Dermis blood vessel endothelial cell (primary cell): ENCODE results near the gene GALNT12. TPM values are rescaled to one million over a fixed set of nuclear protein-coding genes. Genes with fewer than 3 reads are reported as not detected.

Source experiments
- DNase-seq: peaks from one replicate; pipeline ENCODE4 v3.0.0; 2010
- total RNA-seq: library from RNA; depleted of rRNA; stranded (reverse); fragments of >200 nt; gene quantifications from 2 replicates; pipeline ENCODE4 v1.2.3, GENCODE V29; 2014

Gene GALNT12
- total RNA-seq, 1 donor from 2014 or later: 0.34 TPM

DNA sequence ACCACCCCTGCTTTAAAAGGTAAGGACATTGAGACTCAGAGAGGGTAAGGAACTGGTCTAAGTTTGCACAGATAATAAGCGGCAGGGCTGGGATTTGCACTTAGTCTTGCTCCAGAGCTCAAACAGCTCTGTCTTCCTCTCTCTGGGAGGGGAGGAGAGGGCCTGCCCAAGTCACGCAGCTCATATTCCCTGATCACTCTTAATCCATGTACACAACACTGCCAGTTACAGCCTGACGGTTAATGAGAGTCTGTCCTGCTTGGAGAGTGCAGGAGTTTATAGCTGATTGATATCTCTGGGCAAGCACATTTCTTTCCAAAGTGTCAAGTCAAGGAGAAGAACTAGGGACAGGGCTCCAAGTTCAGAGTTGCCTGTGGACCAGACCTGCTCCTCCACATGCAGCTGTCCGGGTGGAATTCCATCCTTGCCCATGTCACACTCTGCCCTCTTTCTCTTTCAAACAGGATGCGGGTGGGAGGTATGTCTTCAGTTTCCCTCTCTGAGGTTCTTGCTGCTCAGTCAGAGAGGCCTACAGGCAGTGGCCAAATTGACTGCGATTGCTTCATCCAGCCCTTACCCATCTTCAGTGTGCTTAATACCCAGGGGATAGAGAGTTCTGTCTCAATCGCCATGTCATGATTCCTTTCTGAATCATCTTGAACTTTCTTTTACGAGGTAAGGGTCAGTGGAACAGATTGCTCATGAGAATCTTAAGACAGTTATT, 54.5 kb downstream of the GALNT12 start:
- DNase-seq: no peak

DNA sequence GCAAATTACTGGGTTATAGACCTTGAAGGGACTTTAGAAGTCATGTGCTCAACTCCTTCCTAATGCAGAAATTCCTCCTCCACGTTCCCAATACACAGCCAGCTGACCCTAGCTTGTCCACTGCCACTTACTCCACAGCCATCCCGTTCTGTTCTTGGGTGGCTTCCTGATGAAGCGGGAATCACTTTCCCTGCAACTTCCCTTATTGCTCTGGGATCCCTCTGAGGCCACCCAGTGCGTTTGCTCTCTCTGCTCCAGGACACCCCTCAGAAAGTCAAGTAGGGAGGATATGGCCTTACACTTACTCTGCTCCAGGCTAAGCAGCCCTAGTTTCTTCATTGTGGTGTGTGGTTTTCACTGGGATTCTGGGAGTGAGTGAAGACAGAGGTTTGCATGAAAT, 55.5 kb downstream of the GALNT12 start:
- DNase-seq: no peak

DNA sequence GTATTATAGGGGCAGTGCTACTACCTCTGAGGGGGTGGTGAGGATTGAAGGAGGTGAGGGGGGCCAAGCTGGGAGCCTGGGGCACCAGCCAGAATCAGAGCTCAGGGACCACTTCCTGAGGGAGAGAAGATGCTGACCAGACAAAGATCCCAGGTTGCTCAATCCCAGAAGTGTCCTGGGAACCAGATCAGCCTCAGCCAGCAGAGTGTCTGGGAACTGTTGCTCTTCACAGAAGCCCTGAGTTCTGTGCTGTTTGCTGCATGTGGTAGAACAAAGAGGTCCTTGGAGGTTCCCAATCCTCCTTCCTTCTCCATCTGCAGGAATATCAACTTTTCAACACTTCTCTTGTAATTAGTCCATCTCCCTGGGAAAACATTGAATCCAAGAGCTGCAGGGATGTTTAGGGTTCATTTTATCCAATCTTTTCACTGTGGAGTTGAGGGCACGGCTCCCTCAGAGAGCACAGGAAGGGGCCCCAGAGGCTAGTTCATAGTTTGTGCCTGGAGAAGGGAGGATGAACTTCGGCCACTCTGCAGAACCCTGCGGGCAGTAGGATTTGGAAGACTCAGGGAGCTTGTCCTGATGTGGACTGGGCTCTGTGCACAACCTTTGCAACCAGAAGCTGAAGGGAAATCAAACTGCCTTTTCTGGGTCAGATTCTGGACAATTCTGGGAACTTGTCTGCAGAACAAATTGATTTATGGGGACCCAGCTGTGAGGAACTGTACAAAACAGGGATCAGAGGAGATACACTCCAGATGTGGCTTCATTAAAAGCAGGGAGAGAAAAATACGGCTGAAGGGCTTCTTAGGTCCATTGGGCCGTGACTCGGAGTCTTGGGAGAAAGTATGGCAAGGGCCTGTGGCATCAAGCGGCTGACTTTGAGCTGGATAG, 57.1 kb downstream of the GALNT12 start:
- no peak for DNase-seq

DNA sequence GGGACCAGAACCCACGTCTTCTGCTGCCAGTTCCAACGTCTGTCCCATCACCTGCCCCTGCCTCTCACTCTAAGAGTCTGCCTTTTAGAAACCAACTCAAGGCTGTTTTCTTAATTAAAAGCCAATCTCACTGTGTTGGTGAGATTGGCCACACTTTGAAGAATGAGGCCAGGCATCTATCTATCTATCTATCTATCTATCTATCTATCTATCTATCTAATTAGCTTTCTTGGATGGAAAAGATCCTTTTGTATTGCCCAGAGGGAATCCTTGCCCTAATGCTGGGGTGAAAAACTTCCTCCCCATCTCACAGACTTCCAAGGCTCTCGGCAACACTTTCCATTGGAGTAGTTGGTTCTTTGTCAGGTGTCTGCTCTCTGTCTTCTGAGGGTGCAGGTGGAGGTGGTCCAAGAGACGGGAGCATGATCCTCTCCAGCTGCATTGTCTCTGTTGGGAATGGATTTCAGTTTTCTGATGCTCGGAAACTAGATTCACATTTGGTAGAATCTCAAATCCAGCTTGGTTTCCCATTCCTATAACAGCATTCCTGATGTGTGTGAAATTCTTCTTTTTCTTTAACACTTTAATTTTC, 57.9 kb downstream of the GALNT12 start:
- no peak for DNase-seq

DNA sequence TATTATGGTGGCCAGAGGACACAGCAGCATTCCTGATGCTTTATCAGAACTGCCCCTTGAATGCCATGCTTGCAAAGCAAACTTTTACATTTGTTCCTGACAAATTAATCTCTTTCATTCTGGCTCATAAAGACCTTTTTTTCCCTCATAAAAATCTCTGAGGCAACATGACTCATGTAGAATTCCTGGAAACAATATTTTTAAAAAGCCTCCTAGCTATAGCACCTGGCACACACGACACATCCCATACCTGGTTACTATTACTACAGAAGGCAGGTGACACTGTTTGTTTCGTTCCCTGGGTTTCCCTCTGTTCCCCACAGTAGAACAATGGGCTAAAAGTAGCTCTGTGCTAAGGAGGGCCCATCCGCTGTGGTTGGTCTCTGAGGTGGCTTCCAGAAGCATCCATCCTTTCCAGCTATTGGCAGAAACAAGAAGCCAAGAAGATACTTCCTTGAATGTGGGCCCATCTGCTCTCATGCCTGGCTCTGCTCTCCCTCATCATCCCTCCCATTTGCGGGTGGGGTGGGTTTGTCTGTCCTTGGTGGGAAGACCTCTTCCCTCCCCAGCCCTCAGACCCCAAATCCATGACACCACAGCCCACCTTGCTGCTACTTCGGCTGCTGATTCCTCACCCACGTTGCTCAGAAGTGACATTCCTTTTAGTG, 59.1 kb downstream of the GALNT12 start:
- peak; percentile 19 for DNase-seq

DNA sequence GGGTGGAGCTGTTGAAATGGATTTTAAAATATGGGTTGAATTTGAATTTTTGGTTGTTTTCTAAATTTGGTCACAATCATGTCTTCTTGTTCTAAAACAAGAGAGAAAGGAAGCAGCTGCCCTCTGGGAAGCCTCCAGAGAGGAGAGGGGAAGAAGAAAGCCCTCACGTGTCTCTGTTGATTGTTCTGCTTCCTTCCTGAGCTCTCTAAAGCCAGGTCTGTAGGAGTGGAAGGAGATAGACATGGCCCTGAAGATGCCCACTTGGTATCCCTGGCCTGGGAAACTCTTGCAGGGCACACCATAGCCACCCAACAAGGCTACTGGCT, 59.6 kb downstream of the GALNT12 start:
- peak; percentile 58 for DNase-seq

DNA sequence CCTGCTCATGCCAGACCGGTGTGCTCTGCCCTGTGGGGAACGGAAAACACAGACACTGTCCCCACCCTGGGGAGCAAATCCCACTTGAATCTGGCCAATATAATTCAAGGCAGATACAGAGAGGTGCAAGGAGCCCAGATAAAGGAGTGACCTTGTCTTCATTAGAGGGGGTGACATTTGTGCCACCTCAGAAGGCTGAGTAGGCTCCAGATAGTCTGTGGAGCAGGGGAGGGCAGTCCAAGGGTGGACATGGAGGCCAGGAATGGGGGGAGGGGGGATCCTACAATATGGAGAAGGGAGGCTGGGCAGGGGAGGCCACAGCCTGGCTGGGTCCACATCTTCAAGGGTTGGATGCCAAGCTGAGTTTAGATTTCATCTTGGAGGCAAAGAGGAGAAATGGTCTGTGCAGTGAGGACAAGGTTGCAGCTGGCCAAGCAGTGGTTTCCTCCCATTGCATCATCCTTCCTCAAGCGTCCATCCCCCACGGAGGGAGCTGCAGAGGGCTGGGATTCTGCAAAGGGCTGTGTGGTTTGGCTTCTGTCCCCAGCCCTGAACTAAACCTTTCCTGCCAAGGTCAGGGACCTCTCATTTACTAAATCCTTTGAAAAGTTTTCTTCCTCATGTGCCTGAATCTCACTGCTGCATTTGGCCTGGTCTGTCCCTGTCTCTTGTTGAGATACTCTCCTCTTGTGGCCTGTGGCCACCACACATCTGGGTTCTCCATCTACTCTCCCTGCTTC, 60.1 kb downstream of the GALNT12 start:
- peak; percentile 72 for DNase-seq

DNA sequence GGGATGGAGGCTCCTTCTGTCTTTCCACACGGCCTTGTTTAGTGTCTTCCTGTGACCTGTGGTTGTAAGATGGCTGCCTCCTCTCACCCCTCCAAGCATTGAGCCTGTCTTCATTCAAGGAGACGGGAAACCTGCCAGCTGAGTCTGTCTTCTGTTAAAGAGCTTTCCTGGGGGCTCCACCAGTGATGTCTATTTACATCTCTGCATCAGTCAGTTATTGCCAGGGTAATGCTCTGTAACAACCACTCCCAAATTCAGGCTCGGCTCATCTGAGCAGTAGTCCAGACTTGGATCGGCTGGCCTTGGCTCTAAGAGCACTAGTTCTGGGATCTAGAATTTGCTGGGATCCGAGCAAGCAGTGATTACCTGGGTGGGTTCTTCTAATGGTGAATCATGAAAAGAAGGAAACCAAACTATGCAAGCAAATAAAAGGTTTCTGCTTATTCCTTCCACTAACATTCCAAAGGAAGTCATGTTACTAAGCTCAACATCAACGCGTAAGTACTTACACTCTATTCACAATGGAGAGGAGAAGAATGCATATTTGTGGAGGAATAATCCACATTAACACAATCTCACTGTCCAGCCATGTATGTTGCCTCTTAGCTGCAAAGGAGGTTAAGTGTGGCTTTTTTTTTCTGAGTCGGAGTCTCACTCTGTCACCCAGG, 61.7 kb downstream of the GALNT12 start:
- peak; percentile 62 for DNase-seq

DNA sequence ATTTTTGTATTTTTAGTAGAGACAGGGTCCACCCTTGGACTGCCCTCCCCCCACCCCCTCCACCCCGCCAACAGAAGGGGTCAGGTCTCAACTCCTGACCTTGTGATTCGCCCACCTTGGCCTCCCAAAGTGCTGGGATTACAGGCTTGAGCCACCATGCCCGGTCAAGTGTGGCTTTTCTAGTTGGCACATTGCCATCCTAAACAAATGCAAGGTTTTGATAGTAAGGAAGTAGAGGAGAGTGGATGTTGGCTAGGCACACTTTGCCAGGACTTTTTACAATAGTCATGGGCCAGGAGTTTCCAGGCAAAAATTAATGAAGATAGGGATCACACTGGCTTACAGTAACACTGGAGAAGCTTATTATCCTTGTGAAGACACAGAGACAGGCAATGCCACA, 62.4 kb downstream of the GALNT12 start:
- DNase-seq: peak; percentile 41

DNA sequence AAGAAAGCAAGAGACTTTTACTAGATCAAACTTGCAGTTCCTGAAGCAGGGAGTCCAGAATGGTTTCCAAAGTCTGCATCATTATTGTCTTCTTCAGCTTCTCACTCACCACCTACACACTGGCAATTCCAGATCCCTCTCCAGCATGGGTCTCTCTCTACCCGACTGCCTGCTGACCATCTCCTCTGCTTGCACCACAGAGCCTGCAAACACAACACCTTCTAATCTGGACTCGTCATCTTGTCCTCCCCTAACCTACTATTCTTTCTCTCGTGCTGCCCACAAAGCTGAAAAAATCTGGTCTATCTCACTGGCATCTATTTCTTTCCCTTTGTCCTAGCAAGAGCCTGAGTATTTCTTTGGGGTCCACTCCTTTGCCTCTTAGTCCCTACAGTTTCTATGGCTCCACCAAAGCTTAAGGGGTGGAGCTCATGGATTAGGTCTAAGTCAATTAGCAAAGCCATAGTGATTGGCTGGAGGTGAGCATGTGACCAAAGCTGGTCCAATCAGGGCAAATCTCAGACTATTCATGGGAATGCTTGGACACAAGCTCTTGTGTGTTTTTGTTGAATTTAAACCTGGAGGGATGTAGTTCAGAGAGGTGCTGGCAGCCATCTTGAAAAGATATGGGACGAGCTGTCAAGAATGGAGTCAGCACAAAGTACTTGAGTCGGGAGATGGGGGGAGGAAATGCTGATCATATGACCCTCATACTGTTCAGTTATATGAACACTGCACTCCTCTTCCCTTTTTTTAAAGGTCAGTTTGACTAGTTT, 63.5 kb downstream of the GALNT12 start:
- no peak for DNase-seq

DNA sequence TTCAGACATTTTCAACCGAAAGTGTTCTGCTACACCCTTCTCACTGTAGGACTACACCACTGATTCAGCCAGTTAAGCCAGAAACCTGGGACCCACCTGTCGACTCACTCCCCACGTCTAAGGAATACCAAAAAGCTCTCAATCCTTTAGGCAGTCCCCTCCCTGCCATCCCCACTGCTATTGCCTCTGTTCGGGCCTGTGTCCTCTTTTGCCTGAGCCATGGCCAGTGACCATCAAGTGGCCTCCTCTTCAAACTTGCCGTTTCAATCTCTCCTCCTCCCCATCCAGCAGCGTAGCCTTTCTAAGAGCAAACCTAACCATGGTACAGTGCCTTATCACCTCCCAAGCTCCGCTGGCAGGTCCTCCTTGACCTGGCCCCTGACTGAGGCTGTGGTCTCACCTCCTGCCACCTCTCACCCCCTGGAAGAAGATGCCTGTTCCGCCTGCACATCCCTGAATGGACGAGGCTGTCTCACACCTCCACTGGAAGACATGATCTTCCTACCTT, 64.1 kb downstream of the GALNT12 start:
- no peak for DNase-seq

DNA sequence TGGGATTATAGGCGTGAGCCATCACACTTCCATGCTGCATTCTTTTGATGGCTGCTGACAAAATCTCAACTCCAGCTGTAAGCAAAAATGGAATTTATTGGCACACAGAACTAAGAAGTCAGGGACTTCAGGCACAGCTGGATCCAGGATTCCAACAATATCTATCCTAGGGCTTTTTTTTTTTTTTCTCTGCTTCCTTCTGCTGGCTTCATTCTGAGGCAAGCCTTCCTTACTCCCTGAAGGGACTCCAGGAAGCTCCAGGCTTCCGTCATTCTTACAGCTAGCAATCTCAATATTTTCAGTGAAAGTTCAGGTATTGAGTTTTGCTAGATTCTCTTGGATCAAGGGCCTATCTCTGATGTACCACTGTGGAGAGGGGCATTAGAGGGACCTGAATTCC, 66.1 kb downstream of the GALNT12 start:
- no peak for DNase-seq

DNA sequence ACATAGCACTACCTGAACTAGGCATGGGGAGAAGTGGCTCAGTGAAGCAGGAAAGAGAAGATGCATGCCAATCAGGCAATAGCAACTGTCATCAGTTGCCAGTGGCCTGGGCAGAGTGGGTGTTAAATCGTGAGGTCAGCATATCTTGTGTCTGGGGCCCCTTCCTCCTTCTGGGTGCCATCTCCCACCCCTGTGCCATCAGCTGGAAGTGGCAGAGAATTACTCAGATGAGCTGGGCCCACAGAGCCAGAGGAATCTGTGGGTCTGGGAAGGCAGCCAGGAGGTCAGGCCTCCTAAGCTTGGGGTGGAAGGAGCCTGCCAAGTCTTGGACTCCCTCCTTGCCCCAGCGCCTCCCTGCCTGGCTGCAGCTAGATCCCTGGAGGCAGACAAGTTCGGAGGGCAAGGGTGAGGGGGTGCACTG, 66.5 kb downstream of the GALNT12 start:
- no peak for DNase-seq

DNA sequence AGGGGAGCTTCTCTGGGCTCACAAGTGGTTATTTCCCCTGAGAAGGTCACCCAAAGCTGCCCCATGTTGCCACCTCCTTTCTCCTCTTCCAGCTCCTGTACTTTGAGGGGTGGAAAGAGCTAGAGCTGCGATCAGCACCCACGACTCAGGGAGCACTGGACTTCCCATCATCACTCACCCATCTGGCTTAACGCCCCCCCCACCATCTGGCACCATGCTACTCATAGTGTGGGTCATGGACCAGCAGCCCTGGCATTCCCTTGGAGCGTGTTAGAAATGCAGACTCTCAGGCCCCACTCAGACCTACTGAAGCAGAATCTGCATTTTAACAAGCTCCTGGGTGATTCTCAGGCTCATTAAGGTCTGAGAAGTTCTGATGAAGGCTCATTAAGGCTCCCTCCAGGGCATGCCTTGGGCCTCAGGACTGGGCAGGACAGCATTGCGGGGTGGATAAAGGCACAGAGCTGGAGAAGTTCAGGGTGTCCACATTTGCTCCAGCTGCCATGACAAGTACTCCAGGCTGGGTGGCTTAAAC, 67.3 kb downstream of the GALNT12 start:
- no peak for DNase-seq

DNA sequence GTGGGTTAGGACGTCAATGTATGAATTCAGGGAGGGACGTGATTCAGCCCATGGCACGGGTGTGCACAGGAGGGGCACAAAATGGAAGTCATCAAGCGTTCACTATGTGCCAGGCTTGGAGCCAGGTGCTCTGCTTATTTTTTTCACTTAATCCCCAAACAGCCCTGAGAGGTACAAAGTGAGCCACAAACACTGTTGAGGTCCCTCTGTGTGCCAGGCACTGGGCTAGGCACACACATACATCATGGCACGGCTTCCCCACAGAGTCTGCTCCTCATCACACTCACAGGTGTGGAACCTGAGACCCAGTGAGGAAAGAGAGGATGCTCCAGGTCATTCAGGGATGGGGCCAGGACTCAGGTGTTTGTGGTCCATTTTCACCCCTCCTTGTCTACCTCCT, 68.1 kb downstream of the GALNT12 start:
- no peak for DNase-seq

DNA sequence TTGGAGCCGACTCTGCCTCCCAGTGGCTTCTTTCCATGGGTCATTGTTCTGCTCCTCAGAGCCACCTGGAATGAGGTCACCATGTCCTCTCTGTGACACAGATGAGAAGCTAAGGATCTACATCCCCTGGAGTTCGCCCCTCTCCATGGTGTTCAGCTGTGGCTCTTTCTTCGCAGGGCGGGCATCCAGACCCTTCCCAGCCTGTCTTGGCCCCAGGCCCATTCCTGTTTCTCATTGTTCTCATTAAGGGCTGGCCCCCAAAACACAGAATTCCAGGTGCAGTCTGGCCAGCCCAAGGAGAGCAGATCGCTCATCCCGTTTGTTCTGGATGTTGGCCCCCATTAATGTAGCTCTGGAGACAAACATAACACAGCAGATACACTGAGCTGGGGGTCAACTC, 69.8 kb downstream of the GALNT12 start:
- DNase-seq: no peak

DNA sequence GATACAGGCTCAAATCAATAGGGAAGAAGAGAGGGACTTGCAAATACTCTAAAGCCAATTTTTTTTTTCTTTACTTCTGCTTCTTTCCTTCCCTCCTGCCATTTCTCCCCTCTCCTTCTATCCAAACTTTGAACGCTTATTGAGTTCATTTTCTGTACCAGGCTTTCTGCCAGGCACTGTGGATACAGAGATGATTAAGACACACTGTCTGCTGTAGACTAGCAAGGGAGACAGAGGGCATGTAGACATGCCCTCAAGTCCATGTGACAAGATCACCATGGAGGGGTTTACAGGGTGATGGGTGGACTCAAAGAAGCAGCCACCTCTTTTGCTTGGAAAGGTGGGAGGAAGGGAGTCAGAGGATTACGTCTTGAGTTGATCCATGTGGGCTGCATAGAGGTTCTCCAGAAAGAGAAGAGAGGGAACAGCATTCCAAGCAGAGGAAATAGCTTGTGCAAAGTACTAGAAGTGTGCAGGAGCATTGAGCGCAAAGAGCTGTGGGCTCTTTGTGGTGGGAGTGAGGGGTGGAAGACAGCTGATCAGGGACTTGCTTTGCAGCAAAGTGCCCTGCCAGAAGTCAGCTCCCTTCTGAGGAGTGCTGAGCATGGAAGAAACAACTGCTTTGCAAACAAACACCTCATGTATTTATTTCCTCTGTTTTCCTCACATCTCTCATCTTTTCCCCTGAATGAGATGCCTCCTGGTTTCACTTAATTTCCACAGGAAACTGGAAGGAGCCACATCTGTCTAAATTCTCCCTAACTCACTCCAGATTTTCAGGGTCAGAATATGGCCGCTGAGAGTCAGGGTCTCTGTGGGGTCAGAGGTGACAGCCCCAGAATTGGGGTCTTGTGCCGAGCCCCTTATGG, 71.9 kb downstream of the GALNT12 start:
- no peak for DNase-seq

DNA sequence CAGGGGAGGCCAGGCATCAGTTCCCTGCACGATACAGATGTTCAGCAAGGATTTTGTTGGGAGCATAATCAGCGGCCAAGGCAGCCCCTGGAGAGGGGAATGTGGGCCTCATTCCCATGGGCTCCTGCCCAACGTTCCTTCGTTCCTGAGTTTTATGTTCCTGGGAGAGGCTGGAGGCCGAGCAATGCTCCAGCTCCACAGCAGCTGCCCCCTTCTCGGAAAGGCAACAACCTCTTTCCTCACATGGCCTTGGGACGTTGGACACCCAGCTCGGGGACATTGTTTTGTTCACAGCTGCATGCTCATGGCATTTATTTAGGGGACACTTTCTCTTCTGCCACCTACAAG, 72.5 kb downstream of the GALNT12 start:
- no peak for DNase-seq

DNA sequence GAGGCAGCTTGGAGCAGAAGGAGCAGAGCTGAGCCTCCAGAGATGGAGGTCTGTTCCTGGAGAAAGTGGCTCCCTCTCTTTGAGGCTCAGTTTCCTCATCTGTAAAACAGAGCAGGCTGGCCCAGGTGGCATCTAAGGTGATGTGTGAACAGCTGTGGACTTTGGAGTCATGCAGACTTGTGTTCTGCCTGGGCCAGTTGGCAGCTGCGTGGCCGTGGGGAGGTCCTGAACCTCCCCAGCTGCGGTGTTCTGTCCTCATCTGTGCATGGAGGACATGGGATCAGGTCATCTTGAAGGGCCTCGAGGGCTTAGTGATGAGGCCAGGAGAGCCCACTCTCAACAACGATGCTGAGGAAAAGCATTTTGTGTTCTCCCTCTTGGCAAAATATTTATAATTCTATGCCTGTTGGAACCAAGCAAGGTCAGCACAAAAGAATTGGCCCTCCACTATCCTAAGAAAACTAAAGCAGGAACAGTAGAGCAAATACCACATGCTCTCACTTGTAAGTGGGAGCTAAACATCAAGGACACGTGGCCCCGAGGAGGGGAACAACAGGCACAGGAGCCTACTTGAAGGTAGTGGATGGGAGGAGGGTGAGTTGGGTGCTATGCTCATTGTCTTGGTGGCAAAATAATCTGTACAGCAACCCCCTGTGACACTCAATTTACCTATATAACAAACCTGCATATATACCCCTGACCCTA, 73.0 kb downstream of the GALNT12 start:
- no peak for DNase-seq
